Endothelial cell of umbilical vein (primary cell): Measurements from ENCODE around the gene SH3RF3. TPM values are rescaled to one million over a fixed set of nuclear protein-coding genes. Genes with fewer than 3 reads are reported as not detected.

Source experiments
- BruUV-seq: library from RNA; stranded (reverse); fragments of 400-500 nt; replicated peaks from 2 replicates; lab custom pipeline; 2021; lab: Mats Ljungman, UMichigan
- CTCF ChIA-PET: fragments of 300-600, 350-600 bp; sonication (Branson Sonifier 250); formaldehyde crosslinking; loops from one replicate; lab custom pipeline; 2021; ENCODE audit warnings: antibody characterized with exemption, inconsistent platforms; lab: Charles Lee
- POLR2A ChIA-PET: fragments of 300-600, 350-600 bp; sonication (Branson Sonifier 250); formaldehyde crosslinking; loops from one replicate; lab custom pipeline; 2021; ENCODE audit warnings: antibody characterized with exemption, inconsistent platforms; lab: Charles Lee
- DNase-seq: peaks from one replicate; pipeline ENCODE4 v3.0.0-alpha.2; 2011; ENCODE audit warnings: low read depth, low spot score
- FAIRE-seq: peaks from 2 replicates; lab custom pipeline; 2011; peaks lifted over from hg19 to GRCh38; lab: Jason Lieb, UNC
- H2AFZ ChIP-seq: 2 replicates; pipeline ENCODE4 v1.6.0; 2012; ENCODE audit warnings: low read depth, low read length, control low read depth, inconsistent platforms
- H3K27ac ChIP-seq: 2 replicates; pipeline ENCODE4 v1.5.1; 2011; ENCODE audit warnings: low read depth, mild to moderate bottlenecking, control low read depth, low read length, moderate library complexity; ENCODE audit not compliant: insufficient read depth
- H3K27me3 ChIP-seq, 2 experiments: 2 replicates each; pipeline versions ENCODE4 v1.6.0 to v1.6.1; 2011; ENCODE audit warnings: low read length in 2 of 2, mixed read lengths in 1 of 2; ENCODE audit not compliant: control insufficient read depth in 2 of 2, insufficient read depth in 2 of 2
- H3K36me3 ChIP-seq, 2 experiments: 2 replicates in 1 of 2; 3 replicates in 1 of 2; pipeline ENCODE4 v1.5.1; 2011; ENCODE audit warnings: low read length in 2 of 2, mild to moderate bottlenecking in 1 of 2, moderate library complexity in 1 of 2; ENCODE audit not compliant: control insufficient read depth in 2 of 2, insufficient read depth in 2 of 2; ENCODE audit errors: extremely low read depth in 1 of 2
- H3K4me1 ChIP-seq: 3 replicates; pipeline ENCODE4 v1.5.1; 2011; ENCODE audit warnings: mild to moderate bottlenecking, low read length; ENCODE audit not compliant: control insufficient read depth, insufficient read depth; ENCODE audit errors: extremely low read depth
- H3K4me2 ChIP-seq: 2 replicates; pipeline ENCODE4 v1.6.1; 2011; ENCODE audit warnings: low read length, control low read depth, mixed read lengths; ENCODE audit not compliant: insufficient read depth
- H3K4me3 ChIP-seq, 3 experiments: fragments of 200-600 bp in 1 of 3; sonication (generic), shearing (Covaris generic) in 1 of 3; replicated peaks in 1 of 3; 2 replicates each; pipeline ENCODE4 v1.5.1; 2011 to 2016; ENCODE audit warnings: control low read depth in 3 of 3, low read length in 3 of 3, mild to moderate bottlenecking in 2 of 3, inconsistent platforms in 1 of 3, low read depth in 1 of 3, moderate library complexity in 1 of 3; ENCODE audit not compliant: insufficient read depth in 1 of 3
- H3K79me2 ChIP-seq: 2 replicates; pipeline ENCODE4 v1.6.0; 2012; ENCODE audit warnings: low read length, inconsistent platforms; ENCODE audit not compliant: control insufficient read depth, insufficient read depth
- H3K9ac ChIP-seq: replicated peaks from 2 replicates; pipeline ENCODE3; 2011; ENCODE audit warnings: low read length, control low read depth; ENCODE audit not compliant: insufficient read depth; ENCODE audit errors: extremely low read depth
- H3K9me1 ChIP-seq: replicated peaks from 3 replicates; pipeline ENCODE4 v1.6.0; 2011; ENCODE audit warnings: mild to moderate bottlenecking, low read length; ENCODE audit not compliant: control insufficient read depth, insufficient read depth; ENCODE audit errors: extremely low read depth
- H3K9me3 ChIP-seq: replicated peaks from 2 replicates; pipeline ENCODE4 v1.5.1; 2012; ENCODE audit warnings: low read length, inconsistent platforms; ENCODE audit not compliant: control insufficient read depth, insufficient read depth
- H4K20me1 ChIP-seq: replicated peaks from 2 replicates; pipeline ENCODE3; 2011; ENCODE audit warnings: mild to moderate bottlenecking, low read length; ENCODE audit not compliant: control insufficient read depth, insufficient read depth; ENCODE audit errors: extremely low read depth
- CTCF ChIP-seq, 2 donors: IDR thresholded peaks; 1 replicate in 1 of 2; 2 replicates in 1 of 2; pipeline ENCODE4 v1.5.1; 2011; ENCODE audit warnings: low read length in 2 of 2, mild to moderate bottlenecking in 2 of 2, moderate library complexity in 2 of 2, control low read depth in 1 of 2, inconsistent platforms in 1 of 2, low read depth in 1 of 2; ENCODE audit not compliant: insufficient read depth in 1 of 2; ENCODE audit errors: extremely low read depth in 1 of 2
- EZH2 ChIP-seq: IDR thresholded peaks from 2 replicates; pipeline ENCODE4 v1.6.1; 2012; ENCODE audit warnings: borderline replicate concordance, low read depth, mild to moderate bottlenecking, moderate library complexity, low read length, inconsistent platforms; ENCODE audit not compliant: severe bottlenecking
- FOS ChIP-seq: IDR thresholded peaks from 2 replicates; pipeline ENCODE4 v1.6.1; 2011; ENCODE audit warnings: mild to moderate bottlenecking, low read length, moderate library complexity, borderline replicate concordance; ENCODE audit not compliant: insufficient read depth
- GATA2 ChIP-seq: IDR thresholded peaks from 2 replicates; pipeline ENCODE4 v1.7.0; 2011; ENCODE audit warnings: low read depth, mild to moderate bottlenecking, moderate library complexity, mixed read lengths, low read length; ENCODE audit not compliant: insufficient read length, insufficient read depth
- JUN ChIP-seq: IDR thresholded peaks from 2 replicates; pipeline ENCODE4 v1.6.1; 2011; ENCODE audit warnings: borderline replicate concordance, low read depth; ENCODE audit not compliant: insufficient read length, insufficient read depth
- MYC ChIP-seq: IDR thresholded peaks from one replicate; pipeline ENCODE4 v1.6.1; 2011; ENCODE audit warnings: mild to moderate bottlenecking, low read depth, low read length
- POLR2A ChIP-seq: IDR thresholded peaks from 2 replicates; pipeline ENCODE4 v1.6.1; 2012; ENCODE audit warnings: low read depth, mild to moderate bottlenecking, control low read depth, low read length
- POLR2AphosphoS5 ChIP-seq: IDR thresholded peaks from 2 replicates; pipeline ENCODE4 v1.6.1; 2012; ENCODE audit warnings: low read depth, mild to moderate bottlenecking, control low read depth, low read length, moderate library complexity; ENCODE audit not compliant: insufficient read depth
- dilution Hi-C: fragments of 300-500 bp; cut with MboI; formaldehyde crosslinking; loops from one replicate; pipeline ENCODE4 v1.15.0; 2019; ENCODE audit warnings: low sequenced_read_pairs; ENCODE audit not compliant: extremely low pct_ligation_motif_present
- intact Hi-C: fragments of 100-400 bp; cut with micrococcal nuclease; formaldehyde crosslinking; loops from one replicate; pipeline ENCODE4 v1.10.0; 2022
- polyA plus RNA-seq, 4 experiments: library from polyadenylated mRNA; depleted of rRNA in 3 of 4; stranded (reverse) in 3 of 4; unstranded in 1 of 4; fragments of >200 nt; gene quantifications; 2 replicates each; pipeline versions ENCODE4 v1.2.1 to v1.2.3, GENCODE V29; 2011 to 2012; ENCODE audit warnings: missing spikeins in 1 of 4
- total RNA-seq: library from RNA; stranded (reverse); gene quantifications from 2 replicates; pipeline ENCODE4 v1.2.3, GENCODE V29; 2021
- TF ChIP-seq, protein P1 (sequence below): IDR thresholded peaks from 2 replicates; pipeline ENCODE4 v1.6.1; 2011; ENCODE audit not compliant: insufficient read depth, insufficient read length

SH3RF3 gene
- total and polyA plus RNA-seq, 2 donors (not counting 3 experiments of a cell fraction or from before 2014, with no cell fraction given) = 3.8 to 14.7 TPM

DNA sequence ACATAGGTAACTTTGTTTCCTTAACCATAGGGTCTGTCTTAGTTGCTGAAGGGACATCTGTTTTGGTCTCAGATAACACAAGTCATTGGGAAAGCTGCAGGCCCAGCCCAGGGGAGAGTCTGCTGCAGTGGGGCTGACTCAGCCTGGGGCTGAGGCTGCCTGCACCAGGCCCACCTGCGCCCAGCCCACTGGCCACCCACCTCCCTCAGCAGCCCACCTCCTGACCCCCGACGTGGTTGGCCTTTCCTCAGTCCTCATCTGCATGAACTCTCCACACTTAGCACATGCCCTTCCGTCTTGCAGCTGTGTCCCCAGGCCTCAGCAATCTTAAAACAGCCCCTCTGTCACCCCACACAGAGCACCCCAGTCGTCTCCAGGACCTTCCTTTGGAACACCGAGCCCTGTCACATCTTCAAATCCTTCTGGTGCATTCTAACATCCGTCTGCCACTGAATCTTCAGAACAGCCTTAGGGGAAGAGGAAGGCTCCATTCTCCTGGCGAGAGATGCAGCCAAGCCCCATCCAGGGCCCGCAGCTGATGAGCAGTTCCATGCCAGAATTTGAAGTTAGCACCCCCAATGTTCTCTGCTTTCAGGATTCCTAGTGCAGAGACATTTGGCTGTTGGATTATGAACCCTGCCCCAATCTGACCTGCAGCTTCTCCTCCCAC, 253.4 kb downstream of the SH3RF3 start:
- Histone ChIP-seq H3K27ac (no peak overlapping the region), H3K36me3 (no peaks in the 10 kb centered on the region), H3K79me2 (no peaks in the 10 kb centered on the region), H3K4me1 (no peaks in the 10 kb centered on the region), H3K9ac (no peak overlapping the region), H4K20me1 (no peaks in the 10 kb centered on the region), H3K4me2 (no peak overlapping the region), H3K27me3 (no peaks in the 10 kb centered on the region), H3K9me1 (no peaks in the 10 kb centered on the region), H2AFZ (no peak overlapping the region), H3K9me3 (no peaks in the 10 kb centered on the region), H3K4me3 (no peak overlapping the region)
- ChIA-PET CTCF (interaction anchor here (2.4 kb wide), 1 partner anchor 128 kb away, joined by 5 read pairs; no protein-coding TSS in a partner anchor), POLR2A (no interaction called here)
- DNase-seq (no peak), FAIRE-seq (no peak)
- TF ChIP-seq EZH2 (no peak), POLR2AphosphoS5 (no peak), MYC (no peak), POLR2A (no peak), CTCF (IDR thresholded peaks at IDR 0.05; ENCODE audit: extremely low read depth in 1 of 2, insufficient read depth in 1 of 2, low read depth in 1 of 2, low read length in 2 of 2) (no peak), FOS (no peak), GATA2 (no peak), JUN (no peak)
- TF ChIP-seq, protein P1, sequence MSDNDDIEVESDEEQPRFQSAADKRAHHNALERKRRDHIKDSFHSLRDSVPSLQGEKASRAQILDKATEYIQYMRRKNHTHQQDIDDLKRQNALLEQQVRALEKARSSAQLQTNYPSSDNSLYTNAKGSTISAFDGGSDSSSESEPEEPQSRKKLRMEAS = no peak
- intact Hi-C loops = loop anchor here (2.0 to 5.0 kb wide), 2 partner anchors 35 to 52 kb away; no protein-coding TSS in a partner anchor
- no TSS peak for BruUV-seq
- dilution Hi-C loops = no loop called here
